Thyroid gland (tissue), 4 donors: ENCODE measurements around the gene LMO7.

Experiments used
- POLR2A ChIP-seq, 2 donors: fragments of 450-650 bp; IDR thresholded peaks; one replicate each; pipeline ENCODE4 v1.6.1; 2017; ENCODE audit warnings: antibody characterized with exemption in 2 of 2, mild to moderate bottlenecking in 2 of 2, moderate library complexity in 1 of 2
- TF ChIP-seq, protein P1 (sequence below), 6 experiments: fragments of 200-600 bp in 3 of 6; fragments of 450-650 bp in 3 of 6; sonication (generic) in 3 of 6; IDR thresholded peaks; one replicate each; pipeline ENCODE4 v1.5.1; 2016 to 2019; ENCODE audit warnings: antibody characterized with exemption in 6 of 6, mild to moderate bottlenecking in 2 of 6, inconsistent platforms in 1 of 6, moderate library complexity in 1 of 6

- TF ChIP-seq, protein P1, sequence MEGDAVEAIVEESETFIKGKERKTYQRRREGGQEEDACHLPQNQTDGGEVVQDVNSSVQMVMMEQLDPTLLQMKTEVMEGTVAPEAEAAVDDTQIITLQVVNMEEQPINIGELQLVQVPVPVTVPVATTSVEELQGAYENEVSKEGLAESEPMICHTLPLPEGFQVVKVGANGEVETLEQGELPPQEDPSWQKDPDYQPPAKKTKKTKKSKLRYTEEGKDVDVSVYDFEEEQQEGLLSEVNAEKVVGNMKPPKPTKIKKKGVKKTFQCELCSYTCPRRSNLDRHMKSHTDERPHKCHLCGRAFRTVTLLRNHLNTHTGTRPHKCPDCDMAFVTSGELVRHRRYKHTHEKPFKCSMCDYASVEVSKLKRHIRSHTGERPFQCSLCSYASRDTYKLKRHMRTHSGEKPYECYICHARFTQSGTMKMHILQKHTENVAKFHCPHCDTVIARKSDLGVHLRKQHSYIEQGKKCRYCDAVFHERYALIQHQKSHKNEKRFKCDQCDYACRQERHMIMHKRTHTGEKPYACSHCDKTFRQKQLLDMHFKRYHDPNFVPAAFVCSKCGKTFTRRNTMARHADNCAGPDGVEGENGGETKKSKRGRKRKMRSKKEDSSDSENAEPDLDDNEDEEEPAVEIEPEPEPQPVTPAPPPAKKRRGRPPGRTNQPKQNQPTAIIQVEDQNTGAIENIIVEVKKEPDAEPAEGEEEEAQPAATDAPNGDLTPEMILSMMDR (IDR thresholded peaks at IDR 0.05): no peak
- no peak for TF ChIP-seq POLR2A (IDR thresholded peaks at IDR 0.05)
Measured at GRCh38 chr13:75761369-75761768, 125.2 kb downstream of the LMO7 start.
